H9 (cell line): ENCODE measurements around the gene L3MBTL4. TPM values are rescaled to one million over a fixed set of nuclear protein-coding genes. Genes with fewer than 3 reads are reported as not detected.

ENCODE experiments used
- DNase-seq: peaks from one replicate; pipeline ENCODE4 v3.0.0-alpha.2; 2017
- H2AFZ ChIP-seq: one replicate; pipeline ENCODE4 v1.6.1; 2013; ENCODE audit warnings: mild to moderate bottlenecking, low read length, control low read depth, moderate library complexity
- H2AK5ac ChIP-seq: 2 replicates; pipeline ENCODE4 v1.6.1; 2013; ENCODE audit warnings: low read length, control low read depth, mixed read lengths; ENCODE audit not compliant: insufficient read length
- H2BK120ac ChIP-seq: one replicate; pipeline ENCODE4 v1.6.1; 2013; ENCODE audit warnings: low read depth, mild to moderate bottlenecking, low read length, control low read depth, inconsistent platforms; ENCODE audit not compliant: poor library complexity, severe bottlenecking
- H2BK12ac ChIP-seq: 2 replicates; pipeline ENCODE4 v1.6.1; 2013; ENCODE audit warnings: low read length, control low read depth, mixed read lengths, low read depth; ENCODE audit not compliant: insufficient read length
- H2BK15ac ChIP-seq: 2 replicates; pipeline ENCODE4 v1.6.1; 2013; ENCODE audit warnings: low read depth, low read length, control low read depth
- H2BK20ac ChIP-seq: one replicate; pipeline ENCODE4 v1.6.1; 2013; ENCODE audit warnings: low read depth, mild to moderate bottlenecking, low read length, control low read depth, inconsistent platforms; ENCODE audit not compliant: poor library complexity, severe bottlenecking
- H2BK5ac ChIP-seq: 2 replicates; pipeline ENCODE4 v1.6.1; 2013; ENCODE audit warnings: low read length, control low read depth, mixed read lengths; ENCODE audit not compliant: insufficient read length
- H3K14ac ChIP-seq: 2 replicates; pipeline ENCODE4 v1.6.1; 2013; ENCODE audit warnings: low read length, control low read depth; ENCODE audit not compliant: insufficient read depth
- H3K18ac ChIP-seq: 2 replicates; pipeline ENCODE4 v1.6.1; 2013; ENCODE audit warnings: low read depth, mild to moderate bottlenecking, mixed read lengths, low read length, control low read depth; ENCODE audit not compliant: insufficient read length
- H3K23ac ChIP-seq: 2 replicates; pipeline ENCODE4 v1.6.1; 2013; ENCODE audit warnings: low read length, control low read depth, mixed read lengths, low read depth; ENCODE audit not compliant: insufficient read length
- H3K23me2 ChIP-seq: 2 replicates; pipeline ENCODE4 v1.6.1; 2013; ENCODE audit warnings: low read depth, mild to moderate bottlenecking, mixed read lengths, low read length, control low read depth; ENCODE audit not compliant: insufficient read length, poor library complexity, severe bottlenecking
- H3K27ac ChIP-seq: 2 replicates; pipeline ENCODE4 v1.5.1; 2013; ENCODE audit warnings: low read length, control low read depth, mixed read lengths, low read depth; ENCODE audit not compliant: insufficient read length
- H3K27me3 ChIP-seq: 2 replicates; pipeline ENCODE4 v1.6.1; 2013; ENCODE audit warnings: low read length, control low read depth, inconsistent platforms; ENCODE audit not compliant: insufficient read depth
- H3K4ac ChIP-seq: 2 replicates; pipeline ENCODE4 v1.6.1; 2013; ENCODE audit warnings: low read depth, mild to moderate bottlenecking, control low read depth, inconsistent platforms, low read length, moderate library complexity
- H3K4me1 ChIP-seq: 2 replicates; pipeline ENCODE4 v1.6.1; 2013; ENCODE audit warnings: low read length, control low read depth, inconsistent platforms; ENCODE audit not compliant: insufficient read depth
- H3K4me2 ChIP-seq: 2 replicates; pipeline ENCODE4 v1.6.1; 2013; ENCODE audit warnings: low read length, control low read depth, mixed read lengths; ENCODE audit not compliant: insufficient read length, insufficient read depth
- H3K56ac ChIP-seq: 2 replicates; pipeline ENCODE4 v1.6.1; 2013; ENCODE audit warnings: low read depth, mild to moderate bottlenecking, mixed read lengths, low read length, control low read depth; ENCODE audit not compliant: insufficient read length
- H3K79me1 ChIP-seq: 2 replicates; pipeline ENCODE4 v1.6.1; 2013; ENCODE audit warnings: low read depth, mild to moderate bottlenecking, moderate library complexity, low read length, control low read depth, inconsistent platforms; ENCODE audit not compliant: insufficient read depth, poor library complexity, severe bottlenecking
- H3K79me2 ChIP-seq: 2 replicates; pipeline ENCODE4 v1.6.1; 2013; ENCODE audit warnings: low read length, control low read depth, inconsistent platforms; ENCODE audit not compliant: insufficient read depth
- H3K9ac ChIP-seq: 2 replicates; pipeline ENCODE4 v1.6.1; 2013; ENCODE audit warnings: low read length, control low read depth, mixed read lengths; ENCODE audit not compliant: insufficient read length; ENCODE audit errors: extremely low read depth
- H3K9me3 ChIP-seq: one replicate; pipeline ENCODE4 v1.6.1; 2013; ENCODE audit warnings: low read depth, low read length, inconsistent platforms; ENCODE audit not compliant: control insufficient read depth
- H3T11ph ChIP-seq: one replicate; pipeline ENCODE4 v1.6.1; 2013; ENCODE audit warnings: mild to moderate bottlenecking, low read length, control low read depth, inconsistent platforms
- H4K20me1 ChIP-seq: one replicate; pipeline ENCODE4 v1.6.1; 2013; ENCODE audit not compliant: control insufficient read depth, insufficient read length, insufficient read depth
- H4K5ac ChIP-seq: 2 replicates; pipeline ENCODE4 v1.6.1; 2013; ENCODE audit warnings: low read depth, mild to moderate bottlenecking, mixed read lengths, low read length, control low read depth; ENCODE audit not compliant: insufficient read length
- H4K8ac ChIP-seq: replicated peaks from 2 replicates; pipeline ENCODE4 v1.6.1; 2013; ENCODE audit warnings: low read length, control low read depth, mixed read lengths, low read depth; ENCODE audit not compliant: insufficient read length
- H4K91ac ChIP-seq: 2 replicates; pipeline ENCODE4 v1.6.1; 2013; ENCODE audit warnings: low read depth, mild to moderate bottlenecking, moderate library complexity, mixed read lengths, low read length, control low read depth; ENCODE audit not compliant: insufficient read length
- H3K27ac Mint-ChIP-seq, 3 experiments: 2 replicates in 2 of 3; 3 replicates in 1 of 3; pipeline ENCODE4 v1.8.0; 2020 to 2021; ENCODE audit warnings: mixed read lengths in 3 of 3, mild to moderate bottlenecking in 1 of 3, moderate library complexity in 1 of 3
- H3K27me3 Mint-ChIP-seq: 2 replicates; pipeline ENCODE4 v1.8.0; 2021; ENCODE audit warnings: low read depth, mild to moderate bottlenecking, moderate library complexity, mixed read lengths
- H3K36me3 Mint-ChIP-seq, 3 experiments: 2 replicates in 2 of 3; 3 replicates in 1 of 3; pipeline ENCODE4 v1.8.0; 2020 to 2021; ENCODE audit warnings: low read depth in 3 of 3, mixed read lengths in 3 of 3; ENCODE audit not compliant: insufficient read depth in 1 of 3
- H3K4me1 Mint-ChIP-seq, 2 experiments: 2 replicates each; pipeline ENCODE4 v1.8.0; 2020; ENCODE audit warnings: mixed read lengths in 2 of 2
- H3K4me3 Mint-ChIP-seq, 2 experiments: 2 replicates in 1 of 2; 3 replicates in 1 of 2; pipeline ENCODE4 v1.8.0; 2020 to 2021; ENCODE audit warnings: mild to moderate bottlenecking in 2 of 2, mixed read lengths in 2 of 2, moderate library complexity in 1 of 2
- H3K9me3 Mint-ChIP-seq, 2 experiments: 2 replicates in 1 of 2; 3 replicates in 1 of 2; pipeline ENCODE4 v1.8.0; 2020; ENCODE audit warnings: mild to moderate bottlenecking in 2 of 2, mixed read lengths in 2 of 2, moderate library complexity in 1 of 2
- WGBS: extraction: QIAGEN DNeasy Blood & Tissue Kit; methylation state at CpG from one replicate; pipeline ENCODE4 v1.1.7; 2013; ENCODE audit warnings: missing lambda C conversion rate, low lambda C conversion rate, mixed read lengths; ENCODE audit not compliant: insufficient read length; ENCODE audit errors: extremely low coverage; 5-methylcytosine and 5-hydroxymethylcytosine counted together
- total RNA-seq: library from RNA; stranded (reverse); gene quantifications from 2 replicates; pipeline ENCODE4 v1.2.1, GENCODE V29; 2021
- TF ChIP-seq, protein P1 (sequence below): fragments of 200-600 bp; sonication (generic); conservative IDR thresholded peaks from 3 replicates; pipeline ENCODE4 v1.8.0; 2021; ENCODE audit warnings: antibody characterized with exemption, mild to moderate bottlenecking

Gene L3MBTL4
- total RNA-seq, 1 experiment from 2014 or later: 1.9 TPM

DNA sequence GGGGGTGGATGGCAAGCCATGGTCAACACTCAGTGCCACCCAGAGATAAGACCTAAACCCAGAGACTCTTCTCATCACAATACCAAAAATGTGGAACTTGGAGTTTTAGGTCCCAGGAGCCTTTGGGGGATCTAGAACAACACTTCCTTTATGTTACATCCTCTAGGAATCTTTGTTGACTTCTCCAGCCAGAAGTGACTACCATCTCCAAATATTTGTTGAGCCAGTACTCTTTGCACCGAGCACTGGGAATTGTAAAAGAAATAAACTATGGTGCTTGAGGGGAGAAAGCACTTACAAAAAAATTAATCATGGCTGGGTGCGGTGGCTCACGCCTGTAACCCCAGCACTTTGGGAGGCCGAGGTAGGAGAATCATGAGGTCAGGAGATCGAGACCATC, 399.3 kb downstream of the L3MBTL4 start:
- H4K20me1 ChIP-seq: no peaks in the 10 kb centered on the region
- no peak overlapping the region for H2BK12ac ChIP-seq
- no peak overlapping the region for H3K27ac Mint-ChIP-seq
- H2BK20ac ChIP-seq: no peak overlapping the region
- H3K4me1 ChIP-seq: no peaks in the 10 kb centered on the region
- H3K4me2 ChIP-seq: no peak overlapping the region
- no peaks in the 10 kb centered on the region for H3K23me2 ChIP-seq
- H2BK120ac ChIP-seq: no peak overlapping the region
- no peak overlapping the region for H3K23ac ChIP-seq
- no peak overlapping the region for H3K4me3 Mint-ChIP-seq
- H3K18ac ChIP-seq: no peak overlapping the region
- H3K27ac ChIP-seq: no peak overlapping the region
- DNase-seq: no peak
- no peaks in the 10 kb centered on the region for H3K79me2 ChIP-seq
- no CpG with 5 or more reads among the region's 5 CpGs for WGBS
- no peaks in the 10 kb centered on the region for H3K9me3 Mint-ChIP-seq
- no peaks in the 10 kb centered on the region for H3K36me3 Mint-ChIP-seq
- no peak overlapping the region for H3K14ac ChIP-seq
- no peak overlapping the region for H4K8ac ChIP-seq
- no peak overlapping the region for H4K91ac ChIP-seq
- H3K4ac ChIP-seq: no peak overlapping the region
- H3K79me1 ChIP-seq: no peaks in the 10 kb centered on the region
- no peak overlapping the region for H3K56ac ChIP-seq
- H3T11ph ChIP-seq: no peak overlapping the region
- H2AK5ac ChIP-seq: no peak overlapping the region
- no peaks in the 10 kb centered on the region for H3K9me3 ChIP-seq
- TF ChIP-seq, protein P1, sequence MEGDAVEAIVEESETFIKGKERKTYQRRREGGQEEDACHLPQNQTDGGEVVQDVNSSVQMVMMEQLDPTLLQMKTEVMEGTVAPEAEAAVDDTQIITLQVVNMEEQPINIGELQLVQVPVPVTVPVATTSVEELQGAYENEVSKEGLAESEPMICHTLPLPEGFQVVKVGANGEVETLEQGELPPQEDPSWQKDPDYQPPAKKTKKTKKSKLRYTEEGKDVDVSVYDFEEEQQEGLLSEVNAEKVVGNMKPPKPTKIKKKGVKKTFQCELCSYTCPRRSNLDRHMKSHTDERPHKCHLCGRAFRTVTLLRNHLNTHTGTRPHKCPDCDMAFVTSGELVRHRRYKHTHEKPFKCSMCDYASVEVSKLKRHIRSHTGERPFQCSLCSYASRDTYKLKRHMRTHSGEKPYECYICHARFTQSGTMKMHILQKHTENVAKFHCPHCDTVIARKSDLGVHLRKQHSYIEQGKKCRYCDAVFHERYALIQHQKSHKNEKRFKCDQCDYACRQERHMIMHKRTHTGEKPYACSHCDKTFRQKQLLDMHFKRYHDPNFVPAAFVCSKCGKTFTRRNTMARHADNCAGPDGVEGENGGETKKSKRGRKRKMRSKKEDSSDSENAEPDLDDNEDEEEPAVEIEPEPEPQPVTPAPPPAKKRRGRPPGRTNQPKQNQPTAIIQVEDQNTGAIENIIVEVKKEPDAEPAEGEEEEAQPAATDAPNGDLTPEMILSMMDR: no peak
- H3K9ac ChIP-seq: no peak overlapping the region
- no peak overlapping the region for H2AFZ ChIP-seq
- no peak overlapping the region for H2BK5ac ChIP-seq
- no peaks in the 10 kb centered on the region; a peak in 1 of 4 replicates for H3K4me1 Mint-ChIP-seq
- H4K5ac ChIP-seq: no peak overlapping the region
- H3K27me3 ChIP-seq: no peaks in the 10 kb centered on the region
- peaks cover 3% of the 10 kb centered on the region for H3K27me3 Mint-ChIP-seq
- no peak overlapping the region for H2BK15ac ChIP-seq
